ENCODE measurements around the gene SFXN3. TPM values are rescaled to one million over a fixed set of nuclear protein-coding genes. Genes with fewer than 3 reads are reported as not detected.
A peak's percentile ranks its signal among the peaks of the same experiment; 100 is the strongest.

SFXN3 gene
- total and polyA plus RNA-seq, 2 of the 13 experiments (the other 11 are each of a cell fraction or from before 2014, with no cell fraction given) = 16.8 to 71.5 TPM

DNA sequence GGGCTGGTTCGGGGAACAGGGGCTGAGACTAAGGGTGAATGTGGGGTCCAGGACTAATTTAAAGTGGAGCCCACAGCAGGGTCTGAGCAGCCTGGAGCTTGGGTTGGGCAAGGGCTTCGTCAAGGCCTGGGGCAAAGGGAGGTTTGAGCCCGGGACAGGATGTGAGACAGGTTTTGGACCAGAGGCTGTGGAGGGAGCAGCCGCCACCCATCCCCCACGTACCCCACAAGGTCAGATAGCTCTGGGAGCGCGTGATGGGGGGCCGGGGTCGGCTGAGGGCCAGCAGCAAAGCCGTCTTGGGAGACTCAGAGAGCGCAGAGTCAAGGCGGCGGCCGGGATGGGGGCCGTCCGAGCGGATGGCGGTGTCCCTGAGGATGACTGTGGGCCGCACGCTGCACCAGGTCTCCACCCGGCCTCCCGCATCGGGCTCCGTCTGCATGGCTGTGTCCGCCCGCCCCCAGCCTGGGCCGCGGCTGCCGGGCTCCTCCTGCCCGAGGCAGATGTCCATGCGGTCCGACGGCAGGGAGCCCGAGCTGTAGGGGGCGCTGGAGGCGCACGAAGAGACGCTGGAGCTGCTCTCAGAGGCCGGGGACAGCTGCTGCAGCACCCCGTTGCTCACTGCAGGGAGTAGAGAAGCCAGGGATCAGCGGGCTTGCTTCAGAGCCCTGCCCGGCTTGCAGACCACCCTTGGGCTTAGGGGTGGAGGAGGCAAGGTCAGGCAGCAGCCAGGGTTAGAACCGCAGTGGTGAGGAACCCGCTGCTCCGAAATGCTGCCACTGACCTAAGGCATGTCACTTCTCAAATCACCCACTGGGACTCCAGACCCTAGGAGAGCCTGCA lies 12.2 kb upstream of the SFXN3 start (continued):
- TF ChIP-seq CHD4 (IDR thresholded peaks at IDR 0.05; ENCODE audit: borderline replicate concordance, low read length) (no peak), HNRNPUL1 (IDR thresholded peaks at IDR 0.05; ENCODE audit: low read depth, low read length) (no peak), ETV5 (CRISPR knock-in tag; IDR thresholded peaks at IDR 0.05; ENCODE audit: borderline replicate concordance) (no peak; the same call in 1 of the 2 replicates), ARNTL (CRISPR knock-in tag; IDR thresholded peaks at IDR 0.05) (no peak), PPARG (CRISPR knock-in tag; conservative IDR thresholded peaks at IDR 0.05) (peak; percentile 59; the same call in 1 of the 2 replicates), SALL1 (CRISPR knock-in tag; IDR thresholded peaks at IDR 0.05) (peak; percentile 77), TFDP2 (CRISPR knock-in tag; IDR thresholded peaks at IDR 0.05) (peak; percentile 49; the same call in 1 of the 2 replicates)
- TF ChIP-seq, protein P1, sequence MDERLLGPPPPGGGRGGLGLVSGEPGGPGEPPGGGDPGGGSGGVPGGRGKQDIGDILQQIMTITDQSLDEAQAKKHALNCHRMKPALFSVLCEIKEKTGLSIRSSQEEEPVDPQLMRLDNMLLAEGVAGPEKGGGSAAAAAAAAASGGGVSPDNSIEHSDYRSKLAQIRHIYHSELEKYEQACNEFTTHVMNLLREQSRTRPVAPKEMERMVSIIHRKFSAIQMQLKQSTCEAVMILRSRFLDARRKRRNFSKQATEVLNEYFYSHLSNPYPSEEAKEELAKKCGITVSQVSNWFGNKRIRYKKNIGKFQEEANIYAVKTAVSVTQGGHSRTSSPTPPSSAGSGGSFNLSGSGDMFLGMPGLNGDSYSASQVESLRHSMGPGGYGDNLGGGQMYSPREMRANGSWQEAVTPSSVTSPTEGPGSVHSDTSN (CRISPR knock-in tag; IDR thresholded peaks at IDR 0.05) = no peak
- TF ChIP-seq, protein P2, sequence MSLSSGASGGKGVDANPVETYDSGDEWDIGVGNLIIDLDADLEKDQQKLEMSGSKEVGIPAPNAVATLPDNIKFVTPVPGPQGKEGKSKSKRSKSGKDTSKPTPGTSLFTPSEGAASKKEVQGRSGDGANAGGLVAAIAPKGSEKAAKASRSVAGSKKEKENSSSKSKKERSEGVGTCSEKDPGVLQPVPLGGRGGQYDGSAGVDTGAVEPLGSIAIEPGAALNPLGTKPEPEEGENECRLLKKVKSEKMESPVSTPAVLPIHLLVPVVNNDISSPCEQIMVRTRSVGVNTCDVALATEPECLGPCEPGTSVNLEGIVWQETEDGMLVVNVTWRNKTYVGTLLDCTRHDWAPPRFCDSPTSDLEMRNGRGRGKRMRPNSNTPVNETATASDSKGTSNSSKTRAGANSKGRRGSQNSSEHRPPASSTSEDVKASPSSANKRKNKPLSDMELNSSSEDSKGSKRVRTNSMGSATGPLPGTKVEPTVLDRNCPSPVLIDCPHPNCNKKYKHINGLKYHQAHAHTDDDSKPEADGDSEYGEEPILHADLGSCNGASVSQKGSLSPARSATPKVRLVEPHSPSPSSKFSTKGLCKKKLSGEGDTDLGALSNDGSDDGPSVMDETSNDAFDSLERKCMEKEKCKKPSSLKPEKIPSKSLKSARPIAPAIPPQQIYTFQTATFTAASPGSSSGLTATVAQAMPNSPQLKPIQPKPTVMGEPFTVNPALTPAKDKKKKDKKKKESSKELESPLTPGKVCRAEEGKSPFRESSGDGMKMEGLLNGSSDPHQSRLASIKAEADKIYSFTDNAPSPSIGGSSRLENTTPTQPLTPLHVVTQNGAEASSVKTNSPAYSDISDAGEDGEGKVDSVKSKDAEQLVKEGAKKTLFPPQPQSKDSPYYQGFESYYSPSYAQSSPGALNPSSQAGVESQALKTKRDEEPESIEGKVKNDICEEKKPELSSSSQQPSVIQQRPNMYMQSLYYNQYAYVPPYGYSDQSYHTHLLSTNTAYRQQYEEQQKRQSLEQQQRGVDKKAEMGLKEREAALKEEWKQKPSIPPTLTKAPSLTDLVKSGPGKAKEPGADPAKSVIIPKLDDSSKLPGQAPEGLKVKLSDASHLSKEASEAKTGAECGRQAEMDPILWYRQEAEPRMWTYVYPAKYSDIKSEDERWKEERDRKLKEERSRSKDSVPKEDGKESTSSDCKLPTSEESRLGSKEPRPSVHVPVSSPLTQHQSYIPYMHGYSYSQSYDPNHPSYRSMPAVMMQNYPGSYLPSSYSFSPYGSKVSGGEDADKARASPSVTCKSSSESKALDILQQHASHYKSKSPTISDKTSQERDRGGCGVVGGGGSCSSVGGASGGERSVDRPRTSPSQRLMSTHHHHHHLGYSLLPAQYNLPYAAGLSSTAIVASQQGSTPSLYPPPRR (CRISPR knock-in tag; IDR thresholded peaks at IDR 0.05; ENCODE audit: borderline replicate concordance) = no peak
- TF ChIP-seq, protein P3, sequence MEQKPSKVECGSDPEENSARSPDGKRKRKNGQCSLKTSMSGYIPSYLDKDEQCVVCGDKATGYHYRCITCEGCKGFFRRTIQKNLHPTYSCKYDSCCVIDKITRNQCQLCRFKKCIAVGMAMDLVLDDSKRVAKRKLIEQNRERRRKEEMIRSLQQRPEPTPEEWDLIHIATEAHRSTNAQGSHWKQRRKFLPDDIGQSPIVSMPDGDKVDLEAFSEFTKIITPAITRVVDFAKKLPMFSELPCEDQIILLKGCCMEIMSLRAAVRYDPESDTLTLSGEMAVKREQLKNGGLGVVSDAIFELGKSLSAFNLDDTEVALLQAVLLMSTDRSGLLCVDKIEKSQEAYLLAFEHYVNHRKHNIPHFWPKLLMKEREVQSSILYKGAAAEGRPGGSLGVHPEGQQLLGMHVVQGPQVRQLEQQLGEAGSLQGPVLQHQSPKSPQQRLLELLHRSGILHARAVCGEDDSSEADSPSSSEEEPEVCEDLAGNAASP (CRISPR knock-in tag; IDR thresholded peaks at IDR 0.05; ENCODE audit: borderline replicate concordance) = 0 out of 2 replicates have a peak, but pooled peaks have one; percentile 43
- TF ChIP-seq, protein P4, sequence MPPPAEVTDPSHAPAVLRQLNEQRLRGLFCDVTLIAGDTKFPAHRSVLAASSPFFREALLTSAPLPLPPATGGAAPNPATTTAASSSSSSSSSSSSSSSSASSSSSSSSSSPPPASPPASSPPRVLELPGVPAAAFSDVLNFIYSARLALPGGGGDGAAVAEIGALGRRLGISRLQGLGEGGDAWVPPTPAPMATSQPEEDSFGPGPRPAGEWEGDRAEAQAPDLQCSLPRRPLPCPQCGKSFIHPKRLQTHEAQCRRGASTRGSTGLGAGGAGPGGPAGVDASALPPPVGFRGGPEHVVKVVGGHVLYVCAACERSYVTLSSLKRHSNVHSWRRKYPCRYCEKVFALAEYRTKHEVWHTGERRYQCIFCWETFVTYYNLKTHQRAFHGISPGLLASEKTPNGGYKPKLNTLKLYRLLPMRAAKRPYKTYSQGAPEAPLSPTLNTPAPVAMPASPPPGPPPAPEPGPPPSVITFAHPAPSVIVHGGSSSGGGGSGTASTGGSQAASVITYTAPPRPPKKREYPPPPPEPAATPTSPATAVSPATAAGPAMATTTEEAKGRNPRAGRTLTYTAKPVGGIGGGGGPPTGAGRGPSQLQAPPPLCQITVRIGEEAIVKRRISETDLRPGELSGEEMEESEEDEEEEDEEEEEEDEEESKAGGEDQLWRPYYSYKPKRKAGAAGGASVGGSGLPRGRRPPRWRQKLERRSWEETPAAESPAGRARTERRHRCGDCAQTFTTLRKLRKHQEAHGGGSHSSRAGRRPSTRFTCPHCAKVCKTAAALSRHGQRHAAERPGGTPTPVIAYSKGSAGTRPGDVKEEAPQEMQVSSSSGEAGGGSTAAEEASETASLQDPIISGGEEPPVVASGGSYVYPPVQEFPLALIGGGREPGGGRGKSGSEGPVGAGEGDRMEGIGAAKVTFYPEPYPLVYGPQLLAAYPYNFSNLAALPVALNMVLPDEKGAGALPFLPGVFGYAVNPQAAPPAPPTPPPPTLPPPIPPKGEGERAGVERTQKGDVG (CRISPR knock-in tag; IDR thresholded peaks at IDR 0.05; ENCODE audit: borderline replicate concordance) = no peak
